ENCODE measurements around the gene PRAMEF8. TPM values are rescaled to one million over a fixed set of nuclear protein-coding genes. Genes with fewer than 3 reads are reported as not detected.

The PRAMEF8 gene
- total RNA-seq, 1 donor from 2014 or later: not detected

Small RNA genes lying within 50 kb of the gene (small RNA-seq; reads per million reads assigned to genes)
- gene RNU6-771P: not detected

Other genes with a start within 250 kb of the PRAMEF8 start
- gene PRAMEF27, start 228.6 kb downstream of the PRAMEF8 start, total RNA-seq: not detected
- gene HNRNPCL3, start 224.4 kb downstream of the PRAMEF8 start, total RNA-seq: not detected
- not detected for gene PRAMEF25, start 214.4 kb downstream of the PRAMEF8 start, total RNA-seq
- gene HNRNPCL2, start 168.3 kb downstream of the PRAMEF8 start, total RNA-seq: not detected
- gene PRAMEF26, start 129.1 kb downstream of the PRAMEF8 start, total RNA-seq: not detected
- not detected for gene HNRNPCL4, start 119.5 kb downstream of the PRAMEF8 start, total RNA-seq
- gene PRAMEF9, start 113.3 kb downstream of the PRAMEF8 start, total RNA-seq: not detected
- gene PRAMEF13, start 83.7 kb downstream of the PRAMEF8 start, total RNA-seq: not detected
- gene PRAMEF18, start 59.0 kb downstream of the PRAMEF8 start, total RNA-seq: not detected
- gene PRAMEF5, start 30.9 kb downstream of the PRAMEF8 start, total RNA-seq: not detected
- gene PRAMEF33, start 18.4 kb upstream of the PRAMEF8 start, total RNA-seq: not detected
- not detected for gene PRAMEF15, start 30.4 kb upstream of the PRAMEF8 start, total RNA-seq
- not detected for gene PRAMEF14, start 62.0 kb upstream of the PRAMEF8 start, total RNA-seq
- not detected for gene PRAMEF19, start 86.8 kb upstream of the PRAMEF8 start, total RNA-seq
- not detected for gene PRAMEF17, start 104.5 kb upstream of the PRAMEF8 start, total RNA-seq
- gene PRAMEF20, start 125.3 kb upstream of the PRAMEF8 start, total RNA-seq: not detected
- gene LRRC38, start 228.9 kb upstream of the PRAMEF8 start, total RNA-seq: not detected